NCI-H524 treated with DMSO at 0.1 percent for 48 hours (cell line): Measurements from ENCODE around the gene NARS2.

Experiments used
- DNase-seq: peaks from one replicate; lab custom pipeline; 2025; lab: John Stamatoyannopoulos, UW

The NARS2 gene

GRCh38 chr11:78432956-78433355 lies 141.7 kb downstream of the NARS2 start:
- DNase-seq, result no peak

- no peak for DNase-seq
Measured at GRCh38 chr11:78432058-78432515, 142.6 kb downstream of the NARS2 start.

- DNase-seq, result no peak
Measured at GRCh38 chr11:78429660-78430059, 145.0 kb downstream of the NARS2 start.

- DNase-seq, result no peak
Measured at GRCh38 chr11:78429209-78429608, 145.5 kb downstream of the NARS2 start.

GRCh38 chr11:78428773-78429172 lies 145.9 kb downstream of the NARS2 start:
- no peak for DNase-seq

GRCh38 chr11:78428266-78428636 lies 146.4 kb downstream of the NARS2 start:
- DNase-seq, result no peak

GRCh38 chr11:78427615-78428265 lies 146.9 kb downstream of the NARS2 start:
- DNase-seq, result no peak

GRCh38 chr11:78426845-78427244 lies 147.8 kb downstream of the NARS2 start:
- no peak for DNase-seq

GRCh38 chr11:78425399-78426070 lies 149.1 kb downstream of the NARS2 start:
- DNase-seq, result no peak

GRCh38 chr11:78424334-78425270 lies 150.1 kb downstream of the NARS2 start:
- DNase-seq, result no peak

GRCh38 chr11:78423241-78423640 lies 151.4 kb downstream of the NARS2 start:
- no peak for DNase-seq

GRCh38 chr11:78420796-78421209 lies 153.9 kb downstream of the NARS2 start:
- DNase-seq, result no peak

GRCh38 chr11:78420255-78420764 lies 154.4 kb downstream of the NARS2 start:
- peak; percentile 24 for DNase-seq

GRCh38 chr11:78419327-78419726 lies 155.3 kb downstream of the NARS2 start:
- DNase-seq, result no peak

- DNase-seq, result no peak
Measured at GRCh38 chr11:78418584-78419211, 156.0 kb downstream of the NARS2 start.

- no peak for DNase-seq
Measured at GRCh38 chr11:78417888-78418583, 156.6 kb downstream of the NARS2 start.

GRCh38 chr11:78417175-78417887 lies 157.3 kb downstream of the NARS2 start, which contains the start of gene GAB2:
Gene GAB2, minus strand, starts transcription at chr11:78417820. Its CDS starts 100 bp downstream, at chr11:78417720.
- no peak for DNase-seq

- peak; percentile 31 for DNase-seq
Measured at GRCh38 chr11:78416285-78417174, 158.1 kb downstream of the NARS2 start.

GRCh38 chr11:78415338-78415737 lies 159.3 kb downstream of the NARS2 start:
- no peak for DNase-seq
